Measurements from ENCODE around the gene ARPIN. TPM values are rescaled to one million over a fixed set of nuclear protein-coding genes. Genes with fewer than 3 reads are reported as not detected.

Gene ARPIN
- total RNA-seq, 4 donors from 2014 or later: 21.4 to 26.5 (median 24.1) TPM

GRCh38 chr15:89899295-89899945, 13.3 kb downstream of the ARPIN start:
- no peak overlapping the region for H3K4me3 ChIP-seq (replicated peaks in 1 of 3)
- intact Hi-C loops (cut with DNase I): no loop called here
- no peak overlapping the region for H3K27ac ChIP-seq
- TF ChIP-seq POLR2A (IDR thresholded peaks at IDR 0.05): no peak
- no peak for TF ChIP-seq CTCF (IDR thresholded peaks at IDR 0.05)
- no peak for DNase-seq
- H3K27me3 ChIP-seq: no peaks in the 10 kb centered on the region
- WGBS, 2 donors: 87% methylated on average over 12 of the region's 12 CpGs
- H3K9me3 ChIP-seq: no peaks in the 10 kb centered on the region
- peaks cover 25 to 26% of the 10 kb centered on the region in 2 donors for H3K36me3 ChIP-seq
- peaks cover 0 to 4% of the 10 kb centered on the region in 2 donors for H3K4me1 ChIP-seq

DNA sequence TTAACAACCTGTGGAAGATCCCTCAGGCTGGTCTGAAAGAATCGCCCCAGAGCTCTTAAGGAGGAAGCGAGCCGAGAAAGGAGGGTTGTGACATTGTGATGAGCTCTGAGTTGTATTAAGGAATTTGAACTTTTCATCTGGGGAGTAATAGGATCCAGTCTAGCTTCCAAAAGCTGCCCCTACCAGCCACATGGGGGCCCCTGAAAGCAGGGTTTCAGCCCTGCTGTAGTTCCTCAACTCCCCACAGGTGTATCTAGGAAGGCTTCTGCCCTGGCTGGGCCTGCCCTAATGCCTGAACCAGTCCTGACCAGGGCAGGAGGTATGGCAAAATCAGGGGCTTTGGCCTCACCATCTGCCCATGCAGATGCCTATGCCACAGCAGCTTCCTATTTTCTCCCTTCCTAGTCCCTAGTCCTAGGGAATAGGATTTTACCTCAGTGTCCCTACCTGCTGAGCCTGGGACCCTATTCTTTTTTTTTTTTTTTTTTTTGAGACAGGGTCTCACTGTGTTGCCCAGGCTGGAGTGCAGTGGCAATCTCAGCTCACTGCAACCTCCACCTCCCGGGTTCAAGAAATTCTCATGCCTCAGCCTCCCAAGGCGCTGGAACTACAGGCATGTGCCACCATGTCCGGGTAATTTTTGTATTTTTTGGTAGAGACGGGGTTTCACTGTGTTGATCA, 14.0 kb downstream of the ARPIN start:
- no peak overlapping the region for H3K4me3 ChIP-seq (replicated peaks in 1 of 3)
- H3K4me1 ChIP-seq: peaks cover 0 to 4% of the 10 kb centered on the region in 2 donors
- TF ChIP-seq CTCF (IDR thresholded peaks at IDR 0.05): peak in 5 of 6 experiments; percentile 70 to 94 (median 72)
- no peak for TF ChIP-seq POLR2A (IDR thresholded peaks at IDR 0.05)
- H3K27ac ChIP-seq: no peak overlapping the region
- no peaks in the 10 kb centered on the region for H3K27me3 ChIP-seq
- peak; percentile 65 to 67 for DNase-seq
- 67 to 69% methylated on average over 7 of the region's 7 CpGs for WGBS, 2 donors
- no peaks in the 10 kb centered on the region for H3K9me3 ChIP-seq
- intact Hi-C loops (cut with DNase I): no loop called here
- peaks cover 18 to 24% of the 10 kb centered on the region in 2 donors for H3K36me3 ChIP-seq

DNA sequence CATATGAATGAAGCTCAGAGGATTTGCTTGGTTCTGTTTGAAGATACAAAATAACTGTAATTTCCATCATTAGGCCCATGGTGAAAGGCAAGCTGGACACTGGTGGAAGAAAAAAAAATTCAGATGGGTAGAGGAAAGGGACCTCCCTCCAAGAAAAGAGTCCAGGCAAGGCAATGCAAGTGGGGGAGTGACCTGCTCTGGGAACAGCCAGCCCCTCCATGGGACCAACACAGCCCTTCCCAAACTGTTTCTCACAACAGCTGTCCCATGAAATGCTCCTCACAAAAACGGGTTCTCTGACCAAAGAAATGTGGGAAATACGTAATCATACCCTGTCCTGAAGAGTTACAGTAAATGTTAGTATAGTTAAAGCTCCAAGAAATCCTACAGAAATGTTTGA, 14.6 kb downstream of the ARPIN start:
- intact Hi-C loops (cut with DNase I): no loop called here
- TF ChIP-seq POLR2A (IDR thresholded peaks at IDR 0.05) (no peak), CTCF (IDR thresholded peaks at IDR 0.05) (no peak)

GRCh38 chr15:89893696-89894447, 18.9 kb downstream of the ARPIN start, which contains the start of gene AP3S2:
TSS of gene AP3S2 (minus strand) at chr15:89893994. CDS start at chr15:89893949, 45 bp downstream.
- 0 to 1% methylated on average over 42 to 47 of the region's 62 CpGs for WGBS, 2 donors
- TF ChIP-seq POLR2A (IDR thresholded peaks at IDR 0.05): peak in 1 of 2 donors; percentile 78
- no peak for TF ChIP-seq CTCF (IDR thresholded peaks at IDR 0.05)
- Histone ChIP-seq H3K27ac (peak within 1 kb of the TSS; percentile 70 to 88 (median 85)), H3K4me3 (replicated peaks in 1 of 3) (peak within 1 kb of the TSS; percentile 32 to 72 (median 64)), H3K27me3 (no peaks in the 10 kb centered on the region), H3K9me3 (no peaks in the 10 kb centered on the region), H3K36me3 (peaks cover 0 to under 1% of the 10 kb centered on the region in 2 donors), H3K4me1 (peaks cover 0 to 14% of the 10 kb centered on the region in 2 donors)
- peak; percentile 94 for DNase-seq
- intact Hi-C loops (cut with DNase I): no loop called here

More for the DNA sequence above, 14.6 kb downstream of the ARPIN start:
- no peak overlapping the region for H3K27ac ChIP-seq
- 60 to 64% methylated on average over 2 of the region's 2 CpGs for WGBS, 2 donors
- DNase-seq: no peak
- H3K4me3 ChIP-seq (replicated peaks in 1 of 3): no peak overlapping the region
- peaks cover 0 to 4% of the 10 kb centered on the region in 2 donors for H3K4me1 ChIP-seq
- H3K9me3 ChIP-seq: no peaks in the 10 kb centered on the region
- no peaks in the 10 kb centered on the region for H3K27me3 ChIP-seq
- peaks cover 12 to 18% of the 10 kb centered on the region in 2 donors for H3K36me3 ChIP-seq

Measured in thyroid gland (tissue), 4 donors.